Endothelial cell of umbilical vein (primary cell): Measurements from ENCODE around the gene PGS1. TPM values are rescaled to one million over a fixed set of nuclear protein-coding genes. Genes with fewer than 3 reads are reported as not detected.

ENCODE experiments used
- BruUV-seq: library from RNA; stranded (reverse); fragments of 400-500 nt; replicated peaks from 2 replicates; lab custom pipeline; 2021; lab: Mats Ljungman, UMichigan
- CTCF ChIA-PET: fragments of 300-600, 350-600 bp; sonication (Branson Sonifier 250); formaldehyde crosslinking; loops from one replicate; lab custom pipeline; 2021; ENCODE audit warnings: antibody characterized with exemption, inconsistent platforms; lab: Charles Lee
- POLR2A ChIA-PET: fragments of 300-600, 350-600 bp; sonication (Branson Sonifier 250); formaldehyde crosslinking; loops from one replicate; lab custom pipeline; 2021; ENCODE audit warnings: antibody characterized with exemption, inconsistent platforms; lab: Charles Lee
- DNase-seq: peaks from one replicate; pipeline ENCODE4 v3.0.0-alpha.2; 2011; ENCODE audit warnings: low read depth, low spot score
- FAIRE-seq: peaks from 2 replicates; lab custom pipeline; 2011; peaks lifted over from hg19 to GRCh38; lab: Jason Lieb, UNC
- H2AFZ ChIP-seq: 2 replicates; pipeline ENCODE4 v1.6.0; 2012; ENCODE audit warnings: low read depth, low read length, control low read depth, inconsistent platforms
- H3K27ac ChIP-seq: 2 replicates; pipeline ENCODE4 v1.5.1; 2011; ENCODE audit warnings: low read depth, mild to moderate bottlenecking, control low read depth, low read length, moderate library complexity; ENCODE audit not compliant: insufficient read depth
- H3K27me3 ChIP-seq, 2 experiments: 2 replicates each; pipeline versions ENCODE4 v1.6.0 to v1.6.1; 2011; ENCODE audit warnings: low read length in 2 of 2, mixed read lengths in 1 of 2; ENCODE audit not compliant: control insufficient read depth in 2 of 2, insufficient read depth in 2 of 2
- H3K36me3 ChIP-seq, 2 experiments: 2 replicates in 1 of 2; 3 replicates in 1 of 2; pipeline ENCODE4 v1.5.1; 2011; ENCODE audit warnings: low read length in 2 of 2, mild to moderate bottlenecking in 1 of 2, moderate library complexity in 1 of 2; ENCODE audit not compliant: control insufficient read depth in 2 of 2, insufficient read depth in 2 of 2; ENCODE audit errors: extremely low read depth in 1 of 2
- H3K4me1 ChIP-seq: 3 replicates; pipeline ENCODE4 v1.5.1; 2011; ENCODE audit warnings: mild to moderate bottlenecking, low read length; ENCODE audit not compliant: control insufficient read depth, insufficient read depth; ENCODE audit errors: extremely low read depth
- H3K4me2 ChIP-seq: 2 replicates; pipeline ENCODE4 v1.6.1; 2011; ENCODE audit warnings: low read length, control low read depth, mixed read lengths; ENCODE audit not compliant: insufficient read depth
- H3K4me3 ChIP-seq, 3 experiments: fragments of 200-600 bp in 1 of 3; sonication (generic), shearing (Covaris generic) in 1 of 3; replicated peaks in 1 of 3; 2 replicates each; pipeline ENCODE4 v1.5.1; 2011 to 2016; ENCODE audit warnings: control low read depth in 3 of 3, low read length in 3 of 3, mild to moderate bottlenecking in 2 of 3, inconsistent platforms in 1 of 3, low read depth in 1 of 3, moderate library complexity in 1 of 3; ENCODE audit not compliant: insufficient read depth in 1 of 3
- H3K79me2 ChIP-seq: 2 replicates; pipeline ENCODE4 v1.6.0; 2012; ENCODE audit warnings: low read length, inconsistent platforms; ENCODE audit not compliant: control insufficient read depth, insufficient read depth
- H3K9ac ChIP-seq: replicated peaks from 2 replicates; pipeline ENCODE3; 2011; ENCODE audit warnings: low read length, control low read depth; ENCODE audit not compliant: insufficient read depth; ENCODE audit errors: extremely low read depth
- H3K9me1 ChIP-seq: replicated peaks from 3 replicates; pipeline ENCODE4 v1.6.0; 2011; ENCODE audit warnings: mild to moderate bottlenecking, low read length; ENCODE audit not compliant: control insufficient read depth, insufficient read depth; ENCODE audit errors: extremely low read depth
- H3K9me3 ChIP-seq: replicated peaks from 2 replicates; pipeline ENCODE4 v1.5.1; 2012; ENCODE audit warnings: low read length, inconsistent platforms; ENCODE audit not compliant: control insufficient read depth, insufficient read depth
- H4K20me1 ChIP-seq: replicated peaks from 2 replicates; pipeline ENCODE3; 2011; ENCODE audit warnings: mild to moderate bottlenecking, low read length; ENCODE audit not compliant: control insufficient read depth, insufficient read depth; ENCODE audit errors: extremely low read depth
- CTCF ChIP-seq, 2 donors: IDR thresholded peaks; 1 replicate in 1 of 2; 2 replicates in 1 of 2; pipeline ENCODE4 v1.5.1; 2011; ENCODE audit warnings: low read length in 2 of 2, mild to moderate bottlenecking in 2 of 2, moderate library complexity in 2 of 2, control low read depth in 1 of 2, inconsistent platforms in 1 of 2, low read depth in 1 of 2; ENCODE audit not compliant: insufficient read depth in 1 of 2; ENCODE audit errors: extremely low read depth in 1 of 2
- EZH2 ChIP-seq: IDR thresholded peaks from 2 replicates; pipeline ENCODE4 v1.6.1; 2012; ENCODE audit warnings: borderline replicate concordance, low read depth, mild to moderate bottlenecking, moderate library complexity, low read length, inconsistent platforms; ENCODE audit not compliant: severe bottlenecking
- FOS ChIP-seq: IDR thresholded peaks from 2 replicates; pipeline ENCODE4 v1.6.1; 2011; ENCODE audit warnings: mild to moderate bottlenecking, low read length, moderate library complexity, borderline replicate concordance; ENCODE audit not compliant: insufficient read depth
- GATA2 ChIP-seq: IDR thresholded peaks from 2 replicates; pipeline ENCODE4 v1.7.0; 2011; ENCODE audit warnings: low read depth, mild to moderate bottlenecking, moderate library complexity, mixed read lengths, low read length; ENCODE audit not compliant: insufficient read length, insufficient read depth
- JUN ChIP-seq: IDR thresholded peaks from 2 replicates; pipeline ENCODE4 v1.6.1; 2011; ENCODE audit warnings: borderline replicate concordance, low read depth; ENCODE audit not compliant: insufficient read length, insufficient read depth
- MAX ChIP-seq: IDR thresholded peaks from 2 replicates; pipeline ENCODE4 v1.6.1; 2011; ENCODE audit not compliant: insufficient read depth, insufficient read length
- MYC ChIP-seq: IDR thresholded peaks from one replicate; pipeline ENCODE4 v1.6.1; 2011; ENCODE audit warnings: mild to moderate bottlenecking, low read depth, low read length
- POLR2A ChIP-seq: IDR thresholded peaks from 2 replicates; pipeline ENCODE4 v1.6.1; 2012; ENCODE audit warnings: low read depth, mild to moderate bottlenecking, control low read depth, low read length
- POLR2AphosphoS5 ChIP-seq: IDR thresholded peaks from 2 replicates; pipeline ENCODE4 v1.6.1; 2012; ENCODE audit warnings: low read depth, mild to moderate bottlenecking, control low read depth, low read length, moderate library complexity; ENCODE audit not compliant: insufficient read depth
- dilution Hi-C: fragments of 300-500 bp; cut with MboI; formaldehyde crosslinking; loops from one replicate; pipeline ENCODE4 v1.15.0; 2019; ENCODE audit warnings: low sequenced_read_pairs; ENCODE audit not compliant: extremely low pct_ligation_motif_present
- intact Hi-C: fragments of 100-400 bp; cut with micrococcal nuclease; formaldehyde crosslinking; loops from one replicate; pipeline ENCODE4 v1.10.0; 2022
- polyA plus RNA-seq, 4 experiments: library from polyadenylated mRNA; depleted of rRNA in 3 of 4; stranded (reverse) in 3 of 4; unstranded in 1 of 4; fragments of >200 nt; gene quantifications; 2 replicates each; pipeline versions ENCODE4 v1.2.1 to v1.2.3, GENCODE V29; 2011 to 2012; ENCODE audit warnings: missing spikeins in 1 of 4
- total RNA-seq: library from RNA; stranded (reverse); gene quantifications from 2 replicates; pipeline ENCODE4 v1.2.3, GENCODE V29; 2021

PGS1 gene
- total and polyA plus RNA-seq, 2 donors (not counting 3 experiments of a cell fraction or from before 2014, with no cell fraction given): 50.8 to 66.0 TPM

- no peak overlapping the region for H3K27ac ChIP-seq
- no peaks in the 10 kb centered on the region for H3K9me3 ChIP-seq
- H3K27me3 ChIP-seq: no peaks in the 10 kb centered on the region
- no TSS peak for BruUV-seq
- FAIRE-seq: no peak
- no peak overlapping the region for H2AFZ ChIP-seq
- no peak overlapping the region for H3K4me3 ChIP-seq
- H3K9ac ChIP-seq: no peak overlapping the region
- H3K36me3 ChIP-seq: no peaks in the 10 kb centered on the region
- POLR2A ChIA-PET: no interaction called here
- H3K9me1 ChIP-seq: no peaks in the 10 kb centered on the region
- peaks cover 24% of the 10 kb centered on the region for H3K4me1 ChIP-seq
- H3K4me2 ChIP-seq: no peak overlapping the region
- intact Hi-C loops (no loop called here), dilution Hi-C loops (no loop called here)
- TF ChIP-seq MAX: no peak
- TF ChIP-seq CTCF (IDR thresholded peaks at IDR 0.05; ENCODE audit: extremely low read depth in 1 of 2, insufficient read depth in 1 of 2, low read depth in 1 of 2, low read length in 2 of 2): no peak
- TF ChIP-seq EZH2: no peak
- no peak for TF ChIP-seq POLR2AphosphoS5
- no peak for TF ChIP-seq JUN
- TF ChIP-seq FOS: no peak
- no peak for TF ChIP-seq GATA2
- TF ChIP-seq MYC: no peak
- no peak for TF ChIP-seq POLR2A
- no peaks in the 10 kb centered on the region for H3K79me2 ChIP-seq
- no peak for DNase-seq
- CTCF ChIA-PET: interaction anchor here (2.4 kb wide), 1 partner anchor 11 kb away, joined by 7 read pairs; no protein-coding TSS in a partner anchor
- no peaks in the 10 kb centered on the region for H4K20me1 ChIP-seq
These were observed 7.4 kb upstream of the PGS1 start for GRCh38 chr17:78371056-78371455.
